Activated CD8-positive, alpha-beta memory T cell treated with anti-CD3 and anti-CD28 coated beads for 36 hours (primary cell): Measurements from ENCODE around the gene GBP2. TPM values are rescaled to one million over a fixed set of nuclear protein-coding genes. Genes with fewer than 3 reads are reported as not detected.
"Not testable (repeated sequence)": the region's sequence is repeated elsewhere in the genome, so short reads cannot be mapped to it uniquely, and the experiment has no call there.

Experiments
- CTCF ChIA-PET: fragments of 350-600 bp; sonication (Branson Sonifier 250); formaldehyde crosslinking; loops from one replicate; lab custom pipeline; 2021; ENCODE audit warnings: antibody characterized with exemption; lab: Charles Lee
- POLR2A ChIA-PET: fragments of 350-600 bp; sonication (Branson Sonifier 250); formaldehyde crosslinking; loops from one replicate; lab custom pipeline; 2021; ENCODE audit warnings: antibody characterized with exemption; lab: Charles Lee
- total RNA-seq, 2 experiments: library from RNA; stranded (reverse); gene quantifications; one replicate each; pipeline ENCODE4 v1.2.3, GENCODE V29; 2021

The GBP2 gene
- total RNA-seq, 2 experiments from 2014 or later = 194 to 197 TPM

DNA sequence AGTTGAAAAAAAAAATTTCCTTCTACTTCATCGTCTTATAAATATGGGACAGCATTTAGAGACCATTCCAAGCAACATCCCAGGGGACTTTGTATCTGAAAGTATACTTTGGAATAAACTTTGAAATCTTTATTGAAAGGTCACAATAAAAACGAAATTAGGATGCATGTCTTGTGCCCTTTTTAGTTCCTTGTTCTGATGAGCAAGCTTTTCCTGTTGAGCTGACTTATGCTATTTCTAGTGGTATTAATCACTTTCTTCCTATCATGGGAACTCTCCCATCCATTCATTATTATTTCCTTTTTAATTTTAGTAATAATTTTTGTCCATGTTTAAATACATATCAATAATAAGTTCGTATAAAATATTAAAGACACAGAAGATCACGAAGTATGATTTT lies 4.0 kb upstream of the GBP2 start:
- CTCF ChIA-PET = interaction anchor here (1.8 kb wide), 1 partner anchor 65 kb away, joined by 3 read pairs; no protein-coding TSS in a partner anchor
- POLR2A ChIA-PET = no interaction called here

DNA sequence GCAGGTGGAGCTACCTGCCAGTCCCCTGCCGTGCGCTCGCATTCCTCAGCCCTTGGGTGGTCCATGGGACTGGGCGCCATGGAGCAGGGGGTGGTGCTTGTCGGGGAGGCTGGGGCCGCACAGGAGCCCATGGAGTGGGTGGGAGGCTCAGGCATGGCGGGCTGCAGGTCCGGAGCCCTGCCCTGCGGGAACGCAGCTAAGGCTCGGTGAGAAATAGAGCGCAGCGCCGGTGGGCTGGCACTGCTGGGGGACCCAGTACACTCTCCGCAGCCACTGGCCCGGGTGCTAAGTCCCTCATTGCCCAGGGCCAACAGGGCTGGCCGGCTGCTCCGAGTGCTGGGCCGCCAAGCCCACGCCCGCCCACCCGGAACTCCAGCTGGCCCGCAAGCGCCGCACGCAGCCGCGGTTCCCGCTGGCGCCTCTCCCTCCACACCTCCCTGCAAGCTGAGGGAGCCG lies 2.1 kb upstream of the GBP2 start:
- POLR2A ChIA-PET = interaction anchor here (1.7 kb wide), 1 partner anchor 81 kb away, joined by 4 read pairs; no protein-coding TSS in a partner anchor

DNA sequence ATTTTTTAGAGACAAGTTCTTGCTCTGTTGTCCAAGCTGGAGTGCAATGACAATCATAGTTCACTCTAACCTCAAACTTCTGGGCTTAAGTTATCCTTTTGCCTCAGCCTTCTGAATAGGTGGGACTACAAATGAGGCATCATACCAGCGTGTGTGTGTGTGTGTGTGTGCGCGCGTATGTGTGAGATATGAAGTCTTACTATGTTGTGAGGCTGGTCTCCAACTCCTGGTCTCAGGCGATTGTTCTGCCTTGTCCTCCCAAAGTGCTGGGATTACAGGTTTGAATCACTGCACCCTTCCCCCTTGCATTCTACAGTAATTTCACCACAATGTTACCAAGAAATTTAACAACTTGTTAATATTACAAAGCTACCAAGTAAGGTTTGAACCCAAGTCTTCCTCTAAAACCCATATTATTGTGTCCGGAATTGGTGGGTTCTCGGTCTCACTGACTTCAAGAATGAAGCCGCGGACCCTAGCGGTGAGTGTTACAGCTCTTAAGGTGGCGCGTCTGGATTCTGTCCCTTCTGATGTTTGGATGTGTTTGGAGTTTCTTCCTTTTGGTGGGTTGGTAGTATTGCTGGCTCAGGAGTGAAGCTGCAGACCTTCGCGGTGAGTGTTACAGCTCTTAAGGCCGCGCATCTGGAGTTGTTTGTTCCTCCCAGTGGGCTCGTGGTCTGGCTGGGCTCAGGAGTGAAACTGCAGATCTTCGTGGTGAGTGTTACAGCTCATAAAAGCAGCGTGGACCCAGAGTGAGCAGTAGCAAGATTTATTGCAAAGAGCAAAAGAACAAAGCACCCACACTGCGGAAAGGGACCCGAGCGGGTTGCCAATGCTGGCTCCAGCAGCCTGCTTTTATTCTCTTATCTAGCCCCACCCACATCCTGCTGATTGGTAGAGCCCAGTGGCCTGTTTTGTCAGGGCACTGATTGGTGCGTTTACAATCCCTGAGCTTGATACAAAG lies 970 bp upstream of the GBP2 start:
- ChIA-PET CTCF (interaction anchor here (0.6 to 1.7 kb wide), 5 partner anchors 117 to 231 kb away, joined by 3 to 4 read pairs (median 4); no protein-coding TSS in a partner anchor), POLR2A (interaction anchor here (0.7 to 1.7 kb wide), 12 partner anchors 19 to 160 kb away, joined by 3 to 11 read pairs (median 4); partner anchors contain the start of genes GBP1, GBP4 and GBP5)

More for the DNA sequence above, 2.1 kb upstream of the GBP2 start:
- CTCF ChIA-PET = not testable (repeated sequence)

DNA sequence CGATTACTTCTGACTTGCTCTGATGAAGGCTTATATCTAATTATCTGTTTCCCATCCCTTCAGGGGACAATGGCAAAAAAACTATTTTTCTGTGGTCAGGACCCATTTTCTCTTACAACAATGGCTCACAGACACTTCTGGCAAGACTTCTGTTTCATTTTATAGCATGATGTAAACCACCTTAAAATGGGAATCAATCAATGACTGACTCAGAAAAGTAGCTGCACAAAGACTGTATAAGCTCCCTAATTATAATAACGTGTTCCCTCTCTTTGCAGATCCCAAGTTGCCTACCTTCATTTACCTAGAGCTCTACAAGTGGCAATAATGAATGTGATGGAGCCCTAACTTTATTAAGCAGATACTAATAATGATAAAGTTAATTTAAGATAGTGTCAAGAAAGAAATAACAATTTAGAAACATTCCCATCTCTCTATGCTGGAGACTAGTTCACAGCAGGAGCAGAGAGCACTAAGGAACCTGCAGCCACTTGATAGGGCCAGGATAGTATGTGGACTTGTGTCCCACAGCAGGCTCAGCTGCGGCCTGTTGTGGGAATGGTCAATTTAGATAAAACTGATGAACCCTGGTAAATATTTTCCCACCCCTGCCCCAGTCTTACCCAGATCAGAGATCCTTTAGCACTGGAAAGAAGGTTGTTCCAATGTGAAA lies 538 bp downstream of the GBP2 start:
- ChIA-PET CTCF (interaction anchor here (0.9 kb wide), 1 partner anchor 153 kb away, joined by 3 read pairs; no protein-coding TSS in a partner anchor), POLR2A (interaction anchor here (0.7 to 1.4 kb wide), 3 partner anchors 60 to 104 kb away, joined by 3 to 5 read pairs (median 3); partner anchors contain the start of gene GBP1)

DNA sequence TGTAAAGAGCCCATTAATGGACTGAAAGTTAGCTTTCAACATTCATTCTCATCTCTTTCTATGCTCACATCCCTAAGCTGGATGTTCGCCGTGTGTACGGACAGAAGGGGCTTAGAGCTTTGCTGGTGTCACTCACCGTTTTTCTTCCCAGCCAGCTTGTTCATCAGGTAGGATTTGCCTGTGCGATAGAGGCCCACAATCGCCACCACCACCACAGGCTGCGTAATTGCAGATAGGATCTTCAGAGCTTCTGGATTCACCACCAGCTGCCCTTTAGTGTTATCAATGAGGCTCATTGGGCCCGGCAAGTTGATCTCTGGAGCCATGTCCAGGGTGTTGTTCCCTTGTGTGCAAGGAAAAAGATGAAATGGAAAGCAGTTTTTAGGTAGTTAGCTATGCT lies 4.3 kb downstream of the GBP2 start:
- ChIA-PET CTCF (no interaction called here), POLR2A (no interaction called here)

DNA sequence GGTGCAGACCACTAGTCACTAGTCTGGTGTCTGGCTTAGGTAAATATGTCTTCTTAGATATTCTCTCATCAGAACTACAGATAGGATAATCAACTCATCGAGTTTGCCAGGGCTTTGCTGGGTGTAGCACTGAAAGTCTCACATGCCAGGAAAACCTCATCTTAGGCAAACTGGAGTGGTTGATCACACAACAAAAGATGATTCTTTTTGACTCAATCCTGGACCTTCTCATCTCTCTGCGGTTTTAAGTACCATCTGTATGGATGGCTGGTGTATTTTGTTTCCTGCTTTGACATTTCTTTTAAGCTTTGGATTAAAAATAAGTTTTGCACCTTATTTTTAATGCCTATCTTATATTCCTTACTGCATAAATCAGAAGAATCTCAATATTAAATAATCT lies 11.3 kb downstream of the GBP2 start:
- POLR2A ChIA-PET = no interaction called here
- CTCF ChIA-PET = interaction anchor here (1.5 kb wide), 1 partner anchor 26 kb away, joined by 3 read pairs; no protein-coding TSS in a partner anchor

DNA sequence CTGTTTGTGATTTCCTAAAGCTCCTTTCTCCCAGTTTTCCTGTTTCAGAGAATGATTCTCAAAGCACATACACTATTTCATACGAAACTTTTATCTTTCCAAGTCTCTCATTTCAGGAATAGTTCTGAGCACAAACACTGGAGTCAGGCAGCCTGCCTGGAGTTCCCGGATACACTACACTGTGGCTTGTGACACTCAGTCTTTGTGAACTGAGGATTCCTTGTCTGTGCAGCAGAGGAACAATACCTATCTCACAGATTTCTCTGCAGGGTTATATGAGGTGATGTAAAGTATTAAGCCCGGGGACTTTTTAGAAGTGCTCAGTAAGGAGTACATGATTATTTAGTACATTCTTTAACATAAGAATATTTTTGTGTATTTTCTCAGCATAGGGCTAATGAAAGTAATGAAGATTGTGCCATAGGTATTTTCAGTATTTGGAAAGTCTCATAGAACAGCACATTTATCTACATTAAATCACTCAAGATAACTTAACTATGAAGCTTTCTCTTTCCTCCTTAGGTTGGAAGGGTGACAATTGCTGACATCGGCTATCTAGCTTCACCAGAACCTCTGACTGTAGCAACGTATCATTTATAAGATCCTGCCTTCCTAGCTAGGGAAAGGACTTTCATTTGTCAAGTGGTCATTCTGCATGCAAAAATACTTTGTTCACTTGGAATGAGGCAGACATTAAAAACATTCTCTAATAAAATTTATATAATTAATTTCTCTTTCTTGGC lies 12.9 kb downstream of the GBP2 start:
- ChIA-PET POLR2A (no interaction called here), CTCF (no interaction called here)

DNA sequence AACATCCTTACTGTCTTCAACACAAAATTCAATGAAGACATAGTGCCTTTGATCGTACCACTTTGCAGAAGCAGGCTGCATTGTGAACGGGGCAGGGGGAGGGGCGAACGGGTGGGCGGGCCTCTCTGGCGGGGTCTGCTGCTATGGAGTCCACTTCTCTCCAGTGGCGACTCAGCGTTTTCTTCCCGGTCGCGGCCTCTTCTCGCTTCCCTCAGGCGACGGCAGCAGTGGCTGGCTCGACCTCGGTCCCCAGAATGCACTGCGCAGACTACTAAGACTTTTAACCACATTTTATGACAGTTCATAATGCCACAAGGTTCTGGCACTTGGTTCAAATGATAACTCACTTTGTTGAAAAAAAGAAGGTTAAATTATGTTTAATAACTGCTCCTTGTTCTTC lies 21.2 kb downstream of the GBP2 start:
- ChIA-PET CTCF (no interaction called here), POLR2A (no interaction called here)

DNA sequence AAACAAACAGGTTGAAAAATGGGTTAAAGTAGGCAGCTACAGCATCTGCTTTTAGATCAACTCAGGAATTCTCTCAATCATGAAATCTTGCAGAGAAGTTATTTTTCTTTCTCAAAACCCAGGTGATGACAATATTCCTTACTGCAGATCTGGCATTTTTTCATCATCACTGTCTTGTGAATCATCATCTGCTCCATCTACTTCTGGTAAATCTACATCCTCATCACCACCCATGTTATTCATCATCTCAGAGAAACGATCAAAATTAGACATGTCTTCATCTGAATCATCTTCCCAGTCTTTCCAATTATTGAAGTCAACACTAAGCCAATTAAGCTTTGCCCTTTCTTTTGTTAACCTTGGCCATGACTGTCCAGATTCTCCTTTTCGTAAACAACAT lies 21.8 kb downstream of the GBP2 start:
- POLR2A ChIA-PET = interaction anchor here (0.7 kb wide), 1 partner anchor 86 kb away, joined by 4 read pairs; no protein-coding TSS in a partner anchor

DNA sequence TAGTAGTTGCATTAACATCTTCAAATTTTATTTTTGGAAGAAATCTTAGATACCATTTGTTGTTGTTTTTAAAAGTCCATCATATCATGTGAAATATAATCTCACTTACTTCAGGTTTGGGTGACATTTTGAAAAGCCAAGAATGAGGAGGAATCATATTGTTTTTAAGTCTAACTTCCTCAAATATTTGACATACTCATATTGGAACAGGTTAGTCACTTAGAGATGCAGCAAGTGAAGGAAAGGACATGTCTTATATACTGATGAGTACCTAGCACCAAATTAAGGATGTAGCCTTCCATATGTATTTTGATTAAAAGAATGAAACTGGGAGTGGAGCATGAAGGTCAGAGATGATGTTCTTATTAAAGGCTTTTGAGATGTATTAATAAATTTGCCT lies 23.9 kb downstream of the GBP2 start:
- ChIA-PET POLR2A (no interaction called here), CTCF (no interaction called here)

More for the DNA sequence above, 21.8 kb downstream of the GBP2 start:
- CTCF ChIA-PET = no interaction called here

DNA sequence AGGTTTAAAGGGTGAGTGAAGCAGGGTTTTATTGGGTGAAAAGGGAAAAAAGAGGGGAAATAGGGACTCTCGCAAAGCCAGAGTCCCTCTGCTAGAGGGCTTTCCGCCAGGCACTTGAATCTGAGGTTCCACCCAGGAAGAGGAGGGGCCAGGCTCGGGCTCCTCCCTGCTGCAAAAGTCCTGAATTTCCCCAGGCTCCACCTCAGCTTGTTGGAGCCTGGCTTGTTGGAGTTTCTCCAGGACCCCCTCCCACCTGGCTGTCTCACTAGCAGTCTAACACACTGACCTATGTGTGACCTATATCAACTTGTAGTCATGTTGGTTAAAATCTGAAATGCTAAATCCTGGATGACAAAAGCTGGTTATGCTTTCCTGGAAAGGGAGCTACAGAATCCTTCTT lies 25.5 kb downstream of the GBP2 start:
- POLR2A ChIA-PET = interaction anchor here (0.7 kb wide), 1 partner anchor 54 kb away, joined by 3 read pairs; no protein-coding TSS in a partner anchor
- CTCF ChIA-PET = interaction anchor here (0.6 kb wide), 1 partner anchor 12 kb away, joined by 3 read pairs; no protein-coding TSS in a partner anchor

DNA sequence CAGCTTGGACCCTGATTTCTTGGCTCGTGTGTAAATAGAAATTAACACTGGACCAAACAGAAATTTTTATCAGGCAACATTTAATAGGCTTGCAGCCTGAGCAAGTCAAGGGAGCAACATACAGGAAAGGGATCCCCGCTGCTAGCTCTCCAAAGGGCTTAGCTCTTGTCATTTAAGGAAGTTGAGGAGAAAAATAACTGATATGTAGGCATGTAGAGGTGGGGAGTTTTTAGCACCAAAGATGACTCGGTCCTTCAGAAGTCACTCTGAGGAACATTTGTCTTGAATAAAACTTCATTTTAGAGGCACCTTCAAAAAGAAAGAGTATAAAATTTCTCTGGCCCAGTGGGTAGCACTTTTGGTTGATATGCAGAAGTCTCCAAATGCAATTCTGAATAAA lies 27.1 kb downstream of the GBP2 start:
- CTCF ChIA-PET = no interaction called here
- POLR2A ChIA-PET = no interaction called here

DNA sequence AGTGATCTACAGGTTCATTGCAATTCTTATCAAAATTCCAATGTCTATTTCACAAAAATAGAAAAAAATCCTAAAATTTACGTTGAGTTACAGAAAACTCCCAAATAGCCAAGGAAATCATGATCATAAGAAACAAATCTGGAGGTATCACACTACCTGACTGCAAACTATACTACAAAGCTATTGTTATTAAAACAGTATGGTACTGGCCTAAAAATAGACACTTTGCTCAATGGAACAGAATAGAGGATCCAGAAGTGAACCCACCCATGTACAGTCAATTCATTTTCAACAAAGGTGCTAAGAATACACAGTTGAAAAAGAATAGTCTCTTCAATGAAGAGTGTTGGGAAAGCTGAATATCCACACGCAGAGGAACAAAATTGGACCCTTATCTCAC lies 30.2 kb downstream of the GBP2 start:
- POLR2A ChIA-PET = no interaction called here
- CTCF ChIA-PET = no interaction called here

DNA sequence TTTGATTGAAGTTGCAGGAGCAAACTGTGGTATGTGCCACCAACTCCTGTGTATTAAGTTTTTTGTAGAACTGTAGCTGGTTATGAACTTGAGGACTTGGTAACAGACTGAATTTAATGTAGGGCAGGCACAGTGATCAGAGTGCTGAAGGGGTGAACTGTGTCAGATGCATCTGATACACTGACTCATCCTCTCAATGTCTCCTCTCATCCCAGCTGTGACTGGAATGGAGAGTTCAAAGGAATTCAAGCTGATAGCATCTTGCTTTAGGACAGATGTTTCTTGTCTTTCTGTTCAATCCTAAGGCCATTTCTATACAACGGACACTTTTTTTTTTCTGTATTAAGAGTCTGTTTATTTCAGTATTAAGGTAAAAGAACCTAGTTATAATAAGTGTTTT lies 36.0 kb downstream of the GBP2 start:
- ChIA-PET CTCF (no interaction called here), POLR2A (no interaction called here)

DNA sequence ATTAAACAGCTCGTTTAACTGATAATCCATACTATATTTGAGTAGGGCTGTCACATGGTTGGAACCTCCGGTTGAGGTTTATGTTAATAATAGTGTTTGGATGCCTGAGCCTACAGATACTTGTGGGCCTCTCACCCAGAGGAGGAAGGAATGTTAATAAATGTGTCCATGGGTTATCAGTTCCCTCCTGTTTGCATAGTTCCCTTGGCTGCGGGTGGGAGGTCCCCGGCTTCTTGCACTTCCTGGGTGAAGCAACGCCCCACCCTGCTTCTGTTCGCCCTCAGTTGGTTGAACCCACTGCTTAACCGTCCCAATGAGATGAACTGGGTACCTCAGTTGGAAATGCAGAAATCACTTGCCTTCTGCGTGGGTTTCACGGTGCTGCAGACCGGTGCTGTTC lies 37.3 kb downstream of the GBP2 start:
- ChIA-PET POLR2A (no interaction called here), CTCF (interaction anchor here (1.5 kb wide), 1 partner anchor 27 kb away, joined by 3 read pairs; no protein-coding TSS in a partner anchor)

DNA sequence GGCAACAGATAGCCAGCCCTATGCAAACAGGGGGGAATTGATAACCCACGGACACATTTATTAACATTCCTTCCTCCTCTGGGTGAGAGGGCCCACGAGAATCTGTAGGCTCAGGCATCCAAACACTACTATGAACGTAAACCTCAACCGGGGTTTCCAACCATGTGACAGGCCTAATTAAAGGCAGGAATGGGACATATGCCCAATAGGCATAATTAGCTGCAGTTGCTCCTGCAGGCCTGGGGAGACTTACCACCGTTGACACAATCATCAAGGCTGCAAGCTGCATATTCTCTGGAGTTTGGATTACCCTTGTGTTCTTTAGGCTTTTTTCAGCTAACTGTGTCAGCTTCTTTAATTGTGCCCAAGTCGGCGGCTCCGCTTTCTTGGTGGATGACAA lies 38.7 kb downstream of the GBP2 start:
- ChIA-PET CTCF (no interaction called here), POLR2A (no interaction called here)

DNA sequence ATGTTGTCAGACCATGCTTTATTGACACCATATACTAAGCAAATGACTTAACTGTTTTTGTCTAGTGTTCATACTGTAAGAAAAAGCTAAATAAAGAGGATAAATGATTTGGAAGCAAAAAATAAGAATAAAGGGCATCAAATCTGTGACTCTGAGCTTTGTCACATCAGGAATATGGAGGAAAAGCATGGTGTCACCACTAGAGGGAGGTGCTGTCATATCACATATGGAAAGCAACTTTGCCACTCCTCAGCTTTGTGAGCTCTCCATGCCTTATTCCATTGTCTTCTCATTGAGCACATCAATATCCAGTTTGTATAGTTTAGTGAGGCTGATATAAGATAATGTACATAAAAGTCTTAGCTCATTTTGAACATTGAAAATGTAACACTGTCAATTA lies 40.1 kb downstream of the GBP2 start:
- CTCF ChIA-PET = interaction anchor here (0.6 to 2.7 kb wide), 6 partner anchors 17 to 272 kb away, joined by 3 to 10 read pairs (median 3); no protein-coding TSS in a partner anchor

DNA sequence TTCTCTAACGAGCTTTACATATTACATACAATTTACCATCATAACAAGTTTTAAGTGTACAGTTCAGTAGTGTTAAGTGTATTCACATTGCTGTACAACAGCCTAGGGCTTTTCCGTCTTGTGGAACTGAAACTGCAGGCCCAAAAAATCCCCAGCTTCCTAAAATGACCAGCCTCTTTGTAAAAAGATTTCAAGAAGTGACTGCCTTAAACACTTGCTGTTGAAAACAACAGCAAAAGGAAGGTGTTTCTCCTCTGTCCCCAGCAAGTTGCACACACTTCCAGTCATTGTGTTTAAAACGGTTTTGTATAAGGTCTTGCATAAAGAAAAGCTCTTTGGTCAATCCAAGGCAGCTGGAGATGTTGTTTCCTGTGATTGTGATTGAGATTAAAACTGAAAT lies 44.9 kb downstream of the GBP2 start:
- ChIA-PET CTCF (interaction anchor here (1.1 kb wide), 1 partner anchor 68 kb away, joined by 3 read pairs; no protein-coding TSS in a partner anchor), POLR2A (no interaction called here)

More for the DNA sequence above, 40.1 kb downstream of the GBP2 start:
- POLR2A ChIA-PET = no interaction called here

DNA sequence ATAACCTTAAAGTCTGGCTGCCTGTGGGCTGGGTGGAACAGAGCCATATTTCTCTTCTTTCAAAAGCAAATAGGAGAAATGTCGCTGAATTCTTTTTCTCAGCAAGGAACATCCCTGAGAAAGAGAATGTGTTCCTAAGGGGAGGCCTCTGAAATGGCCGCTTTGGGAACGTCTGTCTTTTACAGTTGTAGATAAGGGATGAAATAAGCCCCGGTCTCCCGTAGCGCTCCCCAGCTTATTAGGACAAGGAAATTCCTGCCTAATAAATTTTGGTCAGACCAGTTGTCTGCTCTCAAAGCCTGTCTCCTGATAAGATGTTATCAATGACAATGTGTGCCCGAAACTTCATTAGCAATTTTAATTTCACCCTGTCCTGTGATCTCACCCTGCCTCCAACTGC lies 45.8 kb downstream of the GBP2 start:
- POLR2A ChIA-PET = not testable (repeated sequence)
- CTCF ChIA-PET = interaction anchor here (1.1 kb wide), 1 partner anchor 67 kb away, joined by 3 read pairs; no protein-coding TSS in a partner anchor
